Measurements from ENCODE around the gene ASS1.

The ASS1 gene

GRCh38 chr9:130466537-130467217, 21.9 kb downstream of the ASS1 start:
- no peak overlapping the region for H3K4me3 ChIP-seq (replicated peaks in 1 of 2; ENCODE audit: low read depth in 2 of 2, low read length in 2 of 2)
- TF ChIP-seq, protein P1, sequence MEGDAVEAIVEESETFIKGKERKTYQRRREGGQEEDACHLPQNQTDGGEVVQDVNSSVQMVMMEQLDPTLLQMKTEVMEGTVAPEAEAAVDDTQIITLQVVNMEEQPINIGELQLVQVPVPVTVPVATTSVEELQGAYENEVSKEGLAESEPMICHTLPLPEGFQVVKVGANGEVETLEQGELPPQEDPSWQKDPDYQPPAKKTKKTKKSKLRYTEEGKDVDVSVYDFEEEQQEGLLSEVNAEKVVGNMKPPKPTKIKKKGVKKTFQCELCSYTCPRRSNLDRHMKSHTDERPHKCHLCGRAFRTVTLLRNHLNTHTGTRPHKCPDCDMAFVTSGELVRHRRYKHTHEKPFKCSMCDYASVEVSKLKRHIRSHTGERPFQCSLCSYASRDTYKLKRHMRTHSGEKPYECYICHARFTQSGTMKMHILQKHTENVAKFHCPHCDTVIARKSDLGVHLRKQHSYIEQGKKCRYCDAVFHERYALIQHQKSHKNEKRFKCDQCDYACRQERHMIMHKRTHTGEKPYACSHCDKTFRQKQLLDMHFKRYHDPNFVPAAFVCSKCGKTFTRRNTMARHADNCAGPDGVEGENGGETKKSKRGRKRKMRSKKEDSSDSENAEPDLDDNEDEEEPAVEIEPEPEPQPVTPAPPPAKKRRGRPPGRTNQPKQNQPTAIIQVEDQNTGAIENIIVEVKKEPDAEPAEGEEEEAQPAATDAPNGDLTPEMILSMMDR (IDR thresholded peaks at IDR 0.05; ENCODE audit: low read depth, low read length), result no peak
- DNase-seq (ENCODE audit: low read depth in 2 of 2), result no peak

DNA sequence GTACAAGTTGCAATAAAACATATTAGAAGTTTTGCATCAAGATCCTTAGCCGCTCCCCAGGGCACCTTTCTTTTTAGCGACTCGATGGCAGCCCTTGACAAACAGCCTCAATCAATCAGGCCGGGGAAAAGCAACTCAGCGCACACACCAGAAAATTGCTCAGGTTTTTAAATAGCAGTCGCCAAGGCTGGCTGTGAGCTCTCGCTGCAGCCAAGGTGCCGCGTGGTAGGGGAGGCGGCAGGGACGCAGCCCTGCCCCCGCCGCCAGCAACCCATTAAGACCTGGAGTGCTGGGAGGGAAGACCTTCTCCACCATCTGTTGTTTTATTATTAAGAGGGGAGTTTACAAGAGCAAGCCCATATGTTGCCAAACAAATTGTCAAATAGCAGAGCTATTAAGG, 22.6 kb downstream of the ASS1 start:
- no peak for DNase-seq (ENCODE audit: low read depth in 2 of 2)
- H3K4me3 ChIP-seq (replicated peaks in 1 of 2; ENCODE audit: low read depth in 2 of 2, low read length in 2 of 2), result no peak overlapping the region
- TF ChIP-seq, protein P1 (IDR thresholded peaks at IDR 0.05; ENCODE audit: low read depth, low read length), result no peak

- TF ChIP-seq, protein P1 (IDR thresholded peaks at IDR 0.05; ENCODE audit: low read depth, low read length), result no peak
- no peak overlapping the region for H3K4me3 ChIP-seq (replicated peaks in 1 of 2; ENCODE audit: low read depth in 2 of 2, low read length in 2 of 2)
- DNase-seq (ENCODE audit: low read depth in 2 of 2), result no peak
These were observed 23.8 kb downstream of the ASS1 start for GRCh38 chr9:130468566-130468965.

GRCh38 chr9:130470269-130470668, 25.5 kb downstream of the ASS1 start:
- H3K4me3 ChIP-seq (replicated peaks in 1 of 2; ENCODE audit: low read depth in 2 of 2, low read length in 2 of 2), result no peak overlapping the region
- no peak for DNase-seq (ENCODE audit: low read depth in 2 of 2)
- TF ChIP-seq, protein P1 (IDR thresholded peaks at IDR 0.05; ENCODE audit: low read depth, low read length), result no peak

GRCh38 chr9:130470950-130471349, 26.2 kb downstream of the ASS1 start:
- no peak for DNase-seq (ENCODE audit: low read depth in 2 of 2)
- H3K4me3 ChIP-seq (replicated peaks in 1 of 2; ENCODE audit: low read depth in 2 of 2, low read length in 2 of 2), result no peak overlapping the region
- TF ChIP-seq, protein P1 (IDR thresholded peaks at IDR 0.05; ENCODE audit: low read depth, low read length), result no peak

GRCh38 chr9:130471411-130472183, 26.8 kb downstream of the ASS1 start:
- DNase-seq (ENCODE audit: low read depth in 2 of 2), result no peak
- TF ChIP-seq, protein P1 (IDR thresholded peaks at IDR 0.05; ENCODE audit: low read depth, low read length), result no peak
- H3K4me3 ChIP-seq (replicated peaks in 1 of 2; ENCODE audit: low read depth in 2 of 2, low read length in 2 of 2), result no peak overlapping the region

All from cardiac fibroblast (primary cell).